Activated T-helper 2 cell treated with anti-CD3 and anti-CD28 coated beads, Interferon-gamma antibody, Interleukin-2, Interleukin-4, amounts not matched to agents 10 μg/mL and 5 μg/mL and 100 μg/mL, durations not matched to agents 14 hours and 24 hours and 36 hours (primary cell): ENCODE measurements around the gene CDH23. TPM values are rescaled to one million over a fixed set of nuclear protein-coding genes. Genes with fewer than 3 reads are reported as not detected.

ENCODE experiments used
- DNase-seq: peaks from one replicate; pipeline ENCODE4 v3.0.0; 2021; ENCODE audit warnings: low spot score
- H3K27ac Mint-ChIP-seq: one replicate; pipeline ENCODE4 v1.8.0; 2021; ENCODE audit warnings: mixed read lengths
- H3K27me3 Mint-ChIP-seq: one replicate; pipeline ENCODE4 v1.8.0; 2021; ENCODE audit warnings: low read depth, mixed read lengths
- H3K36me3 Mint-ChIP-seq: one replicate; pipeline ENCODE4 v1.8.0; 2021; ENCODE audit warnings: low read depth, mixed read lengths
- H3K4me1 Mint-ChIP-seq: one replicate; pipeline ENCODE4 v1.8.0; 2021; ENCODE audit warnings: low read depth, mixed read lengths
- H3K4me3 Mint-ChIP-seq: one replicate; pipeline ENCODE4 v1.8.0; 2021; ENCODE audit warnings: low read depth, mild to moderate bottlenecking, moderate library complexity, mixed read lengths
- H3K9me3 Mint-ChIP-seq: one replicate; pipeline ENCODE4 v1.8.0; 2021; ENCODE audit warnings: mixed read lengths
- intact Hi-C: fragments of 100-400 bp; cut with micrococcal nuclease; formaldehyde crosslinking; loops from one replicate; pipeline ENCODE4 v1.15.1; 2023
- total RNA-seq: library from RNA; stranded (reverse); gene quantifications from 2 replicates; pipeline ENCODE4 v1.2.3, GENCODE V29; 2022

The CDH23 gene
- total RNA-seq, 1 donor from 2014 or later = 0.55 TPM

- peak overlapping the region; percentile 29 for H3K27ac Mint-ChIP-seq
- peaks cover 2% of the 10 kb centered on the region for H3K27me3 Mint-ChIP-seq
- peaks cover 9% of the 10 kb centered on the region for H3K9me3 Mint-ChIP-seq
- no peak for DNase-seq
- peaks cover 2% of the 10 kb centered on the region for H3K4me1 Mint-ChIP-seq
- intact Hi-C loops = no loop called here
- H3K36me3 Mint-ChIP-seq = peaks cover 4% of the 10 kb centered on the region
- H3K4me3 Mint-ChIP-seq = no peak overlapping the region
These were observed 291.5 kb downstream of the CDH23 start for GRCh38 chr10:71688256-71688655.

GRCh38 chr10:71690094-71690720 is 293.5 kb downstream of the CDH23 start:
- Mint-ChIP-seq H3K27ac (no peak overlapping the region), H3K36me3 (peaks cover 4% of the 10 kb centered on the region), H3K4me3 (no peak overlapping the region), H3K27me3 (peaks cover 2% of the 10 kb centered on the region), H3K4me1 (peaks cover 8% of the 10 kb centered on the region), H3K9me3 (peaks cover 9% of the 10 kb centered on the region)
- intact Hi-C loops = no loop called here
- no peak for DNase-seq

GRCh38 chr10:71691405-71691804 is 294.7 kb downstream of the CDH23 start:
- intact Hi-C loops = no loop called here
- H3K27ac Mint-ChIP-seq = no peak overlapping the region
- no peak for DNase-seq
- peaks cover 2% of the 10 kb centered on the region for H3K27me3 Mint-ChIP-seq
- peaks cover 9% of the 10 kb centered on the region for H3K9me3 Mint-ChIP-seq
- peaks cover 8% of the 10 kb centered on the region for H3K4me1 Mint-ChIP-seq
- H3K36me3 Mint-ChIP-seq = peaks cover 4% of the 10 kb centered on the region
- no peak overlapping the region for H3K4me3 Mint-ChIP-seq

- Mint-ChIP-seq H3K4me3 (no peak overlapping the region), H3K27ac (no peak overlapping the region), H3K36me3 (peaks cover 4% of the 10 kb centered on the region), H3K27me3 (peaks cover 2% of the 10 kb centered on the region), H3K4me1 (peaks cover 12% of the 10 kb centered on the region), H3K9me3 (peaks cover 9% of the 10 kb centered on the region)
- intact Hi-C loops = no loop called here
- DNase-seq = no peak
These were observed 296.0 kb downstream of the CDH23 start for GRCh38 chr10:71692598-71693306.

- peaks cover 17% of the 10 kb centered on the region for H3K4me1 Mint-ChIP-seq
- H3K4me3 Mint-ChIP-seq = no peak overlapping the region
- H3K27ac Mint-ChIP-seq = peak overlapping the region; percentile 12
- no peaks in the 10 kb centered on the region for H3K36me3 Mint-ChIP-seq
- intact Hi-C loops = no loop called here
- DNase-seq = no peak
- H3K27me3 Mint-ChIP-seq = peaks cover 2% of the 10 kb centered on the region
- peaks cover 3% of the 10 kb centered on the region for H3K9me3 Mint-ChIP-seq
These were observed 296.7 kb downstream of the CDH23 start for GRCh38 chr10:71693377-71693776.

GRCh38 chr10:71694039-71694501 is 297.4 kb downstream of the CDH23 start:
- H3K4me3 Mint-ChIP-seq = no peak overlapping the region
- no peak overlapping the region for H3K27ac Mint-ChIP-seq
- H3K36me3 Mint-ChIP-seq = no peaks in the 10 kb centered on the region
- no peak for DNase-seq
- H3K9me3 Mint-ChIP-seq = peaks cover 3% of the 10 kb centered on the region
- H3K4me1 Mint-ChIP-seq = peaks cover 24% of the 10 kb centered on the region
- intact Hi-C loops = loop anchor here (1.0 kb wide), 1 partner anchor 78 kb away; no protein-coding TSS in a partner anchor
- H3K27me3 Mint-ChIP-seq = peaks cover 2% of the 10 kb centered on the region

- Mint-ChIP-seq H3K36me3 (no peaks in the 10 kb centered on the region), H3K9me3 (peaks cover 3% of the 10 kb centered on the region), H3K4me1 (peaks cover 28% of the 10 kb centered on the region), H3K27ac (no peak overlapping the region), H3K27me3 (peaks cover 2% of the 10 kb centered on the region), H3K4me3 (no peak overlapping the region)
- intact Hi-C loops = loop anchor here (1.0 kb wide), 1 partner anchor 78 kb away; no protein-coding TSS in a partner anchor
- peak; percentile 23 for DNase-seq
These were observed 297.8 kb downstream of the CDH23 start for GRCh38 chr10:71694567-71694968.

GRCh38 chr10:71695502-71696476 is 299.1 kb downstream of the CDH23 start:
- Mint-ChIP-seq H3K27me3 (peaks cover 2% of the 10 kb centered on the region), H3K4me1 (peaks cover 28% of the 10 kb centered on the region)
- intact Hi-C loops = loop anchor here (5.0 kb wide), 2 partner anchors 117 to 378 kb away; partner anchors contain the start of gene SLC29A3

GRCh38 chr10:71696628-71697326 is 300.1 kb downstream of the CDH23 start:
- Mint-ChIP-seq H3K27ac (no peak overlapping the region), H3K4me1 (peaks cover 28% of the 10 kb centered on the region), H3K9me3 (no peaks in the 10 kb centered on the region), H3K27me3 (no peaks in the 10 kb centered on the region), H3K36me3 (no peaks in the 10 kb centered on the region), H3K4me3 (no peak overlapping the region)
- intact Hi-C loops = loop anchor here (5.0 kb wide), 2 partner anchors 116 to 379 kb away; partner anchors contain the start of gene SLC29A3
- peak; percentile 48 for DNase-seq

More at GRCh38 chr10:71695502-71696476, 299.1 kb downstream of the CDH23 start:
- no peak overlapping the region for H3K4me3 Mint-ChIP-seq
- no peak for DNase-seq
- H3K9me3 Mint-ChIP-seq = peaks cover 3% of the 10 kb centered on the region
- no peak overlapping the region for H3K27ac Mint-ChIP-seq
- no peaks in the 10 kb centered on the region for H3K36me3 Mint-ChIP-seq

GRCh38 chr10:71697938-71698709 is 301.4 kb downstream of the CDH23 start:
- Mint-ChIP-seq H3K27ac (peak overlapping the region; percentile 4), H3K27me3 (no peaks in the 10 kb centered on the region), H3K9me3 (no peaks in the 10 kb centered on the region), H3K4me3 (no peak overlapping the region), H3K4me1 (peaks cover 28% of the 10 kb centered on the region), H3K36me3 (no peaks in the 10 kb centered on the region)
- intact Hi-C loops = loop anchor here (5.0 kb wide), 2 partner anchors 114 to 381 kb away; partner anchors contain the start of gene SLC29A3
- no peak for DNase-seq

GRCh38 chr10:71698737-71699136 is 302.0 kb downstream of the CDH23 start:
- no peaks in the 10 kb centered on the region for H3K9me3 Mint-ChIP-seq
- no peak for DNase-seq
- H3K27ac Mint-ChIP-seq = no peak overlapping the region
- intact Hi-C loops = loop anchor here (5.0 kb wide), 2 partner anchors 114 to 381 kb away; partner anchors contain the start of gene SLC29A3
- no peaks in the 10 kb centered on the region for H3K36me3 Mint-ChIP-seq
- peaks cover 28% of the 10 kb centered on the region for H3K4me1 Mint-ChIP-seq
- no peaks in the 10 kb centered on the region for H3K27me3 Mint-ChIP-seq
- H3K4me3 Mint-ChIP-seq = no peak overlapping the region
